HG03575 (cell line): Measurements from ENCODE around the gene HPCAL1.

Experiments
- ATAC-seq: cut with Tn5 transposase; IDR thresholded peaks from one replicate; pipeline ENCODE4 v1.9.1; 2021; ENCODE audit not compliant: unreplicated experiment, insufficient number of reproducible peaks, low FRiP score; ENCODE audit errors: extremely low read depth

Gene HPCAL1

DNA sequence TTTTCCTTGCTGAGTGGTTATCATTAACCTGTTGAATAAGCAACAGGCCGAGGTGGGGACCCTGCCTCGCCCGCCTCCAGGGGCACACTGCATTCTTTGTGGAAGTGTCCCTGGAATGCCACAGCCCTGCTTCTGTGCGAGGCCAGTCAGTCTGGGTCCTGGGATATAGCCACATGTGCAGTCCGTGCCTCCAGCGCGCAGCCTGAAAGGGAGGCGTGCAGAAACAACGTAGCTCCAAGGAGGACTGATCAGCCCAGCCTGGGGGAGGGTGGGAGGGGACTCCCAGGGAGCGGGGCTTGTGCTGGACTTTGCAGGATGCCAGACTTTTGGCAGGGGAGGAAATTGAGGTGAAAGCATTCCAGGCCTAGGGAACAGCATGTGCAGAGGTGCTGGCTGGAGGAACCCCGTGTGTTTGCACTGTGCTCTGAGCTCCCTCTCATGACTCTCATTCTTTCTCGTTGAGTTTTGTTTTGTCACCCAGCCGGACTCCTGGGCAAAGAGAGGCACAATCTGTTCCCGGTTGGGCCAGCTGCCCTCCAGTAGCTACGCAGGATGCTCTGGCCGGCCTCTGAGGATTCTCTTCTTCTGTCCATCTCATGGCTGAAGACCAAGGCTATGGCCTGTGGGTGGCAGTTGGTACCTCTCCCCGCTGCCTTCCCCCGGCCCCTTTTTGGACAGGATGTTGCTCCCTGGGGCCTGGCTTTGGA, 39.7 kb downstream of the HPCAL1 start:
- ATAC-seq, result no peak

DNA sequence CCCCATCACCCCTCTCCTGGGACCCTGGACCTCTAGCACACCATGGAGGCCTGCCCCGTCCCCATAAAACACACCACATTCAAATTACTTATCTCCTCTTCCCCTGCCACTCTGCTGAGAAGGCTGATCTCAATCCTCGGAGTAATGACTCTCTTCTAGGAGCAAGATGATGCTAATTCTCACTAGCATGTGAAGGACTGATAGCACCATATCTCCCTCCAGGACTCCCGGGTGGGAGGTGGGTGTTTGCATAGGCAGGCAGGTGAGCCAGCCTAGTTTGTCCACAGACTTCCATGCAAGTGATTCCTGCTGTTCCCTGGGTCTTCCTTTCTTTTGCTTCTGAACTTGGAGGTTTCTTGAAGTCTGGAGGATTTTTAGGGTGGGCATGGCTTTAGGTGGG, 40.5 kb downstream of the HPCAL1 start:
- ATAC-seq, result no peak

DNA sequence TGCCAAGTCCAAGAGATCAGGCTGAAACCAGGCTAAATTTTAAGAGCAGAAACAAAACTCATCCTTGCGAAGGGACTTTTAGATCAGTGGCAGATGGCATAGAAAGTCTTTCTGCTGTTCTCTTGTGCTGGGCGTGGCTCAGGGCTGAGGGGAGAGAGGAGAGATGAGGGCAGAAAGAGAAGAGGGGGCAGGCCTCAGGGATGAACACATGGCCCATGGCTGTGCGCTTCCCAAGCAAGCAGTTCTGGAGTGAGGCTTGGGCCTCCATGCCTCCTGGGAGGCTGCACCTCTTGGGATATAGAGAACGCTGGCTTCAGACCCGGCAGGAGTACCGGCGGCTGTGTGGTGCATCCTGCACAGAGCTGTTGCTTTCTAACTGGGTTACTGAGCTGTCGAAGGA, 41.0 kb downstream of the HPCAL1 start:
- ATAC-seq, result no peak

- no peak for ATAC-seq
These were observed 41.7 kb downstream of the HPCAL1 start for GRCh38 chr2:10344105-10345066.

- no peak for ATAC-seq
These were observed 42.4 kb downstream of the HPCAL1 start for GRCh38 chr2:10345126-10345525.

GRCh38 chr2:10345813-10346212, 43.1 kb downstream of the HPCAL1 start:
- no peak for ATAC-seq

DNA sequence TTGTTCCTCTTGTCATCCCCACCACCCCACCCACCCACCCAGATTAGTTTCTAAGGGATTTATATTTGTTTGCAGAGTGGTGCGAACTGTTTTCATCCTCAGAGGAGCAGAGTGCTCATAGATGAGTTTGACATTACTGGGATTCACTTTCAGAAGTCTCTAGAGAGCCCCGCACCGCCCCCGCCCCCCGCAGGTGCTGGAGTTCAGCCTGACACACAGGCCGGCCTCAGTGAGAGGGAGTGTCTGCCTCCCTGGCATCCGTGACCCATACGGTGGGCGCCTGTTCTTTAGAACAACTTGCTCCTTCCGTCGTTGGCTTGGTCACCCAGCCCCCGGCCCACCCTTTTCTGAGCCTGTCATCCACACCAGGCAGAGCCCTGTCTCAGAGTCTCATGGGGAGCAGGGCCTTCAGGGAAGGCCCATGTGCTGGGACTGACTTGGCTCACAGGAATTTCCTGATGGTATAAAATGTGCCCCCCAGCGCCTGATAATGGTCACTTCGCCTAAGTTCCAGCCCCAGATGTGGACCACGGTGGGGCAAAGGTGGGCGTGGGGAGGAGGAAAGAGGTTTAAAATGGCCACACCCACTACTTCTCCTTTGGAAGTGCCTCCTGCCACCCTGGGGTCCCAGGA, 44.3 kb downstream of the HPCAL1 start:
- ATAC-seq, result no peak

GRCh38 chr2:10347562-10347948, 44.9 kb downstream of the HPCAL1 start:
- ATAC-seq, result no peak

GRCh38 chr2:10348891-10349290, 46.2 kb downstream of the HPCAL1 start:
- ATAC-seq, result no peak

- no peak for ATAC-seq
These were observed 48.1 kb downstream of the HPCAL1 start for GRCh38 chr2:10350761-10351160.

- no peak for ATAC-seq
These were observed 49.7 kb downstream of the HPCAL1 start for GRCh38 chr2:10352361-10352760.

DNA sequence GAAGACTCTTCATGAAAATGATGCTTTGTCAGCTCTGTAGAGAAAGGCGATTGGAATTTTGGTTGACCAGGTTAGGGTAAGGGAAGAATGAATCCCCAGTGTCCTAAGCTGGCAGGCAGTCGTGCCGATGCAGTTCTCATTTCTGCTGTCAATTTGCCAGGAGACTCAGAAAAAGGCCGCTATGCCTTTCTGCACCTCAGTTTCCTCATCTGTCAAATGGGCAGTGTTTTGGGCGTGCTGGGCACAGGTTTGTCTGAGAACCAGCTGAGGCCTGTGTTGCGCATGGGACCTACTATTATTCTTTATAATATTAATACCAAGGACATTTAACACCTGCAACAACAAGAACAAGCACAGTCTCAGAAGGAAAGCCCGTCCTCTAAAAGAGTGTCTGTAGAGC, 50.3 kb downstream of the HPCAL1 start:
- no peak for ATAC-seq

- ATAC-seq, result no peak
These were observed 51.2 kb downstream of the HPCAL1 start for GRCh38 chr2:10353931-10354330.

DNA sequence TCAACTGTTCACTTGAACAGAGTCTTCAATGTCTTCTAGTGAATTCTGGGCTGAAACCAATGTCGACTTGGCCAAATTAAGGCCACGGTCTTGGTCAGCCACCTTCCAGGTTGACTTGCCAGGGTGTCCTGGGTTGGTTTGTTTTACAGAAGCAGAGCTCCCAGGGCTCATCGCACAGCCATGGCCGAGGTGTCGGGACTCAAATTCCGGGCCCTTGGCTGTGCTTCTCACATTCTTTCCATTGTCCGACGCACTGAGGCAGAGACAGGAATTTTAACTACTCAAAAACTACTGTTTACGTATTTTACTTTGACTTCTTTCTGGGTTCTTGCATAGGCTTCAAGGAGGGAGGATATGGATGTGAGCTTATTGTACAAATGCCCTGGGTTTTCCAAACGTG, 51.7 kb downstream of the HPCAL1 start:
- no peak for ATAC-seq

GRCh38 chr2:10355471-10356438, 53.1 kb downstream of the HPCAL1 start:
- no peak for ATAC-seq

- ATAC-seq, result no peak
These were observed 53.7 kb downstream of the HPCAL1 start for GRCh38 chr2:10356439-10356811.

GRCh38 chr2:10357193-10358169, 54.8 kb downstream of the HPCAL1 start:
- no peak for ATAC-seq

GRCh38 chr2:10359246-10359645, 56.5 kb downstream of the HPCAL1 start:
- no peak for ATAC-seq
